Measurements from ENCODE around the gene WNK4.

GRCh38 chr17:42779936-42780850 lies at the start of gene WNK4:
- TF ChIP-seq CREB5 (CRISPR knock-in tag; IDR thresholded peaks at IDR 0.05; ENCODE audit: low read depth) (no peak), ZFP3 (CRISPR knock-in tag; IDR thresholded peaks at IDR 0.05) (no peak), PATZ1 (CRISPR knock-in tag; IDR thresholded peaks at IDR 0.05; ENCODE audit: borderline replicate concordance) (0 out of 2 replicates have a peak, but pooled peaks have one; percentile 17)
